NCI-H748 (cell line): ENCODE measurements around the gene TH.

Source experiments
- DNase-seq: peaks from one replicate; lab custom pipeline; 2025; ENCODE audit not compliant: unreplicated experiment; lab: John Stamatoyannopoulos, UW

TH gene

GRCh38 chr11:2208691-2209369, 37.2 kb upstream of the TH start:
- peak; percentile 25 for DNase-seq

- no peak for DNase-seq
Measured at GRCh38 chr11:2207773-2208621, 36.4 kb upstream of the TH start.

- no peak for DNase-seq
Measured at GRCh38 chr11:2207212-2207611, 35.6 kb upstream of the TH start.

GRCh38 chr11:2205981-2206690, 34.5 kb upstream of the TH start:
- no peak for DNase-seq

GRCh38 chr11:2205214-2205720, 33.7 kb upstream of the TH start:
- DNase-seq: no peak

- no peak for DNase-seq
Measured at GRCh38 chr11:2204361-2205213, 33.0 kb upstream of the TH start.

- no peak for DNase-seq
Measured at GRCh38 chr11:2203440-2204259, 32.0 kb upstream of the TH start.

- no peak for DNase-seq
Measured at GRCh38 chr11:2202900-2203439, 31.4 kb upstream of the TH start.

- DNase-seq: peak; percentile 33
Measured at GRCh38 chr11:2202071-2202899, 30.7 kb upstream of the TH start.

- no peak for DNase-seq
Measured at GRCh38 chr11:2201542-2201941, 29.9 kb upstream of the TH start.

GRCh38 chr11:2200957-2201519, 29.4 kb upstream of the TH start:
- DNase-seq: no peak

- DNase-seq: no peak
Measured at GRCh38 chr11:2200536-2200935, 28.9 kb upstream of the TH start.

- no peak for DNase-seq
Measured at GRCh38 chr11:2199466-2200341, 28.1 kb upstream of the TH start.

GRCh38 chr11:2198621-2199365, 27.2 kb upstream of the TH start:
- DNase-seq: no peak

GRCh38 chr11:2197771-2198520, 26.3 kb upstream of the TH start:
- no peak for DNase-seq
